GM12891 (cell line): ENCODE results near the gene OR2M3. TPM values are rescaled to one million over a fixed set of nuclear protein-coding genes. Genes with fewer than 3 reads are reported as not detected.

Experiments
- DNase-seq: peaks from one replicate; pipeline ENCODE4 v3.0.0; 2011; ENCODE audit warnings: low spot score; ENCODE audit not compliant: insufficient read length
- FAIRE-seq: peaks from 2 replicates; lab custom pipeline; 2011; peaks lifted over from hg19 to GRCh38; lab: Jason Lieb, UNC
- PAX5 ChIP-seq: IDR thresholded peaks from 2 replicates; pipeline ENCODE4 v1.6.1; 2011; ENCODE audit warnings: low read length, moderate library complexity, mild to moderate bottlenecking; ENCODE audit not compliant: insufficient read depth, severe bottlenecking
- POLR2A ChIP-seq: IDR thresholded peaks from 2 replicates; pipeline ENCODE4 v1.6.1; 2011; ENCODE audit warnings: low read depth, low read length, control low read depth
- POLR2AphosphoS5 ChIP-seq: IDR thresholded peaks from 2 replicates; pipeline ENCODE4 v1.6.1; 2011; ENCODE audit warnings: low read depth, low read length, control low read depth
- POU2F2 ChIP-seq: IDR thresholded peaks from 2 replicates; pipeline ENCODE4 v1.6.1; 2011; ENCODE audit warnings: low read depth, mild to moderate bottlenecking, control low read depth, low read length, moderate library complexity
- SPI1 ChIP-seq: IDR thresholded peaks from 2 replicates; pipeline ENCODE4 v1.6.1; 2011; ENCODE audit warnings: low read depth, low read length, control low read depth
- TAF1 ChIP-seq: IDR thresholded peaks from 2 replicates; pipeline ENCODE4 v1.6.1; 2011; ENCODE audit warnings: low read depth, low read length, control low read depth
- polyA plus RNA-seq: library from polyadenylated mRNA; unstranded; fragments of >200 nt; gene quantifications from one replicate; pipeline ENCODE4 v1.2.1, GENCODE V29; 2012; ENCODE audit warnings: low read depth, missing spikeins, inconsistent platforms; ENCODE audit not compliant: missing spikeins

OR2M3 gene, protein sequence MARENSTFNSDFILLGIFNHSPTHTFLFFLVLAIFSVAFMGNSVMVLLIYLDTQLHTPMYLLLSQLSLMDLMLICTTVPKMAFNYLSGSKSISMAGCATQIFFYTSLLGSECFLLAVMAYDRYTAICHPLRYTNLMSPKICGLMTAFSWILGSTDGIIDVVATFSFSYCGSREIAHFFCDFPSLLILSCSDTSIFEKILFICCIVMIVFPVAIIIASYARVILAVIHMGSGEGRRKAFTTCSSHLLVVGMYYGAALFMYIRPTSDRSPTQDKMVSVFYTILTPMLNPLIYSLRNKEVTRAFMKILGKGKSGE
- polyA plus RNA-seq = not detected

DNA sequence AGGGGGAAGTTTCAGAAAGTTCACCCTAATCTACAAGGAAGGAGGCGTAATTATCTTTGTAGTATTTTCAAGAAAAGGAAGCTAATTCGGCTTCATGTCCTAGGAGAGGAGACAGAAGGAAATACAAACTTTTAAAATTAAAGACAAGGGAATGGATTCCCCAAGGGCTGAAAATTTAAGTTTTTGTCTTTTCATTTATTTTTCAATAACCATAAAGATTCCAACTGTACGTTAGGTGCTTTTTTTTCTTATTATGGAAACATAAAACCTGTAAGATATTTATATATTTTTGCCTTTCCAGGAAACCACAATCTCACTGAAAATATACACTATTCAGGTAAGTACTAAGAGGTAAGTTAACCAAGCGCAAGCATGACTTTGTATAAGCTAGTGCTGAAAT is at the start of gene OR2M3:
TSS of gene OR2M3 (plus strand) at position 301 of the 400 bp plus-strand sequence. CDS start 5,803 bp downstream, outside the sequence.
- FAIRE-seq (no peak), DNase-seq (no peak)
- TF ChIP-seq TAF1 = no peak
- TF ChIP-seq SPI1 = no peak

DNA sequence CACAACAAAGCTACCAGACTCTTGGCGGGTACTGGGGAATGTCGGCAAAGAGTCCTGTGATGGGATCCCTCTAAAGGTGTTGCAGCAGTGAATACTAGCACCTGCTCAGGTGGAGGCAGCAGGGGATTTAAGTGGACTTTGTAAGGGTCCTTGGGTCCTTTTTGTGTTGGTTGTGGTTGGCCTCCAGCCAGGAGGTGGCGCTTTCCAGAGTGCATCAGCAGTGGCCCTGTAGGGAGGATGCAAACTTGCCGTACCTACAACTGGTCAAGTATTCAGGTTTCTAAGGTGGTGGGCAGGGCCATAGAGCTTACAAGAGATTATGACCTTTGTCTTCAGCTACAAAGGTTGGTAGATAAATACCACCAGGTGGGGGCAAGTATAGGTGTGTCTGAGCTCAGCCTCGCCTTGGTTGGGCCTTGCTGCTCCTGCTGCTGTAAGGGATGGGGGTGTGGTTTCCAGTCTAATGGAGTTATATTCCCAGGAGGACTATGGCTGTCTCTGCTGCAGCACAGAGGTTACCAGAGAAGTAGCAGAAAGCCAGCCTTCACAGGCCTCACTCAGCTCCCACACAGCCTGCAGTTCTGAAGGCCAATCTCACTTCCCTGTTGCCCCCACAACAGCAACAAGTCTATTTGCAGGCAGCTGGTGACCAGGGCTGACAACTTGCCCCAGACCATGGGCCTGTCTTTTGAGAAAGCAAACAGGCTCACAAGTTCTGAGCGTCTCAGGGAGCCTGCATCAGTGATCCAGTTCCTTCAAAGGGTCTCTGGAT is 44.8 kb upstream of the OR2M3 start:
- FAIRE-seq (no peak), DNase-seq (no peak)
- TF ChIP-seq PAX5 (no peak), POLR2A (no peak), POU2F2 (no peak), POLR2AphosphoS5 (no peak), TAF1 (no peak), SPI1 (no peak)

GRCh38 chr1:248155927-248156326 is 41.1 kb upstream of the OR2M3 start:
- FAIRE-seq (no peak), DNase-seq (no peak)
- TF ChIP-seq POU2F2 (no peak), POLR2A (no peak), PAX5 (no peak), TAF1 (no peak), SPI1 (no peak), POLR2AphosphoS5 (no peak)

GRCh38 chr1:248158758-248159157 is 38.3 kb upstream of the OR2M3 start:
- no peak for TF ChIP-seq SPI1
- TF ChIP-seq POLR2A = no peak
- no peak for TF ChIP-seq POLR2AphosphoS5
- TF ChIP-seq TAF1 = no peak
- TF ChIP-seq POU2F2 = no peak
- TF ChIP-seq PAX5 = no peak
- no peak for FAIRE-seq
- DNase-seq = no peak

GRCh38 chr1:248164031-248164430 is 33.0 kb upstream of the OR2M3 start:
- TF ChIP-seq POLR2AphosphoS5 (no peak), POU2F2 (no peak), POLR2A (no peak), TAF1 (no peak), SPI1 (no peak), PAX5 (no peak)
- DNase-seq (no peak), FAIRE-seq (no peak)

DNA sequence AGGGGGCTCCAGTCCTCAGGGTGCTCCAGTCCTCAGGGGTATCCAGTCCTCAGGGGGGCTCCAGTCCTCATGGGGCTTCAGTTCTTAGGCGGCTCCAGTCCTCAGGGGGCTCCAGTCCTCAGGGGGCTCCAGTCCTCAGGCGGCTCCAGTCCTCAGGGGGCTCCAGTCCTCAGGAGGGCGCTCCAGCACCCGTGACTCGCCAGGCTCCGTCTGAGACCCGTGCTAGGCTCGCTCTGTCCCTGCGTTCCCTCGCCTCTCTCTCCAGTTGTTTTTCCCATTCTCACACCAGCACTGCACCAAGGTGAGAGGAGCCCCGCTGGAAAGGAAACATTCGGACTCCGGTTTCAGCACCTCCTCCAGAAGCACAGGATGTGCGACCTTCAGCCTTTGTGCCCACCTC is 31.9 kb upstream of the OR2M3 start:
- FAIRE-seq (no peak), DNase-seq (no peak)
- TF ChIP-seq PAX5 = no peak
- TF ChIP-seq POLR2AphosphoS5 = no peak

DNA sequence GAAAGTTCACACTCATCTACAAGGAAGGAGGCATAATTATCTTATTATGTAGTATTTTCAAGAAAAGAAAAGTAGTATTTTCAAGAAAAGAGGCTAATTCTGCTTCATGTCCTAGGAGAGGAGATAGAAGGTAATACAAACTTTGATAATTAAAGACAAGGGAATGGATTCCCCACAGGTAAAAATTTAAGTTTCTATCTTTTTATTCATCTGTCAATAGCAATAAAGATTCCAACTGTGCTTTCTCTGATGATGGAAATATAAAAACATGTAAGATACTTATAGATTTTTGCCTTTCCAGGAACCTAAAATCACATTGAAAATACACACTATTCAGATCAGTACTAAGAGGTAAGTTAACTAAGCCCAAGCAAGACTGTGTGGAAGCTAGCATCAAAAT is 22.5 kb upstream of the OR2M3 start, which contains the start of gene OR2M2:
TSS of gene OR2M2 (plus strand) at position 301 of the 400 bp plus-strand sequence. CDS start 5,165 bp downstream, outside the sequence.
- FAIRE-seq (no peak), DNase-seq (no peak)
- TF ChIP-seq TAF1 = no peak
- TF ChIP-seq PAX5 = no peak
- no peak for TF ChIP-seq POLR2AphosphoS5
- TF ChIP-seq POU2F2 = no peak
- no peak for TF ChIP-seq POLR2A
- no peak for TF ChIP-seq SPI1

- no peak for DNase-seq
- FAIRE-seq = no peak
- TF ChIP-seq POU2F2 = no peak
- TF ChIP-seq SPI1 = no peak
- TF ChIP-seq POLR2A = no peak
- no peak for TF ChIP-seq TAF1
- no peak for TF ChIP-seq POLR2AphosphoS5
- no peak for TF ChIP-seq PAX5
Observed at GRCh38 chr1:248183996-248184395, 13.1 kb upstream of the OR2M3 start.

- no peak for DNase-seq
- no peak for TF ChIP-seq SPI1
- TF ChIP-seq PAX5 = no peak
- no peak for TF ChIP-seq POLR2A
- TF ChIP-seq POLR2AphosphoS5 = no peak
- no peak for TF ChIP-seq TAF1
- TF ChIP-seq POU2F2 = no peak
- FAIRE-seq = no peak
Observed at GRCh38 chr1:248187363-248187762, 9.7 kb upstream of the OR2M3 start.

DNA sequence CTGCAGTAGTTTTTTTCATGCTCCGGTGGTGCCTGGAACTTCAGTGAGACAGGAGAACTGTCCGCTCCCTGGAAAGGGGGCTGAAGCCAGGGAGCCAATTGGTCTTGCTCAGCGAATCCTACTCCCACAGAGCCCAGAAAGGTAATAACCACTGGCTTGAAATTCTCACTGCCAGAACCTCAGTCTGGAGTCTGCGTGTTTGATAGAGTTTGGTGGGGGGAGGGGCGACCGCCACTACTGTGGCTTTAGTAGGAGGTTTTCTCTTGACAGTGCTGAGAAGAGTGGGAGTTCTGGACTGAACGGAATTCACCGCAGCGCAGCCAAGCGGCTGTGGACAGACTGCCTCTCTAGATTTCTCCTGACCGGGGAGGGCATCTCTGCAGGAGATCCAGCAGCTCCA is 8.0 kb upstream of the OR2M3 start:
- DNase-seq = no peak
- FAIRE-seq = no peak
- TF ChIP-seq POU2F2 (no peak), POLR2A (no peak), PAX5 (no peak), SPI1 (no peak), POLR2AphosphoS5 (no peak), TAF1 (no peak)
